KOPT-K1 (cell line): ENCODE data around the gene ANAPC2.

Experiments
- H3K27ac ChIP-seq: fragments of 200-600 bp; sonication (generic); 2 replicates; pipeline ENCODE4 v1.5.1; 2016; ENCODE audit warnings: antibody characterized with exemption, mild to moderate bottlenecking, low read depth, low read length; ENCODE audit not compliant: poor library complexity, severe bottlenecking
- H3K36me3 ChIP-seq: fragments of 200-600 bp; sonication (generic); 2 replicates; pipeline ENCODE4 v1.5.1; 2017; ENCODE audit warnings: antibody characterized with exemption, mild to moderate bottlenecking, low read length, moderate library complexity; ENCODE audit not compliant: insufficient read depth
- H3K9me3 ChIP-seq: fragments of 200-600 bp; sonication (generic); 2 replicates; pipeline ENCODE4 v1.5.1; 2017; ENCODE audit warnings: antibody characterized with exemption, low read length, mild to moderate bottlenecking; ENCODE audit not compliant: insufficient read depth, poor library complexity, severe bottlenecking

ANAPC2 gene

DNA sequence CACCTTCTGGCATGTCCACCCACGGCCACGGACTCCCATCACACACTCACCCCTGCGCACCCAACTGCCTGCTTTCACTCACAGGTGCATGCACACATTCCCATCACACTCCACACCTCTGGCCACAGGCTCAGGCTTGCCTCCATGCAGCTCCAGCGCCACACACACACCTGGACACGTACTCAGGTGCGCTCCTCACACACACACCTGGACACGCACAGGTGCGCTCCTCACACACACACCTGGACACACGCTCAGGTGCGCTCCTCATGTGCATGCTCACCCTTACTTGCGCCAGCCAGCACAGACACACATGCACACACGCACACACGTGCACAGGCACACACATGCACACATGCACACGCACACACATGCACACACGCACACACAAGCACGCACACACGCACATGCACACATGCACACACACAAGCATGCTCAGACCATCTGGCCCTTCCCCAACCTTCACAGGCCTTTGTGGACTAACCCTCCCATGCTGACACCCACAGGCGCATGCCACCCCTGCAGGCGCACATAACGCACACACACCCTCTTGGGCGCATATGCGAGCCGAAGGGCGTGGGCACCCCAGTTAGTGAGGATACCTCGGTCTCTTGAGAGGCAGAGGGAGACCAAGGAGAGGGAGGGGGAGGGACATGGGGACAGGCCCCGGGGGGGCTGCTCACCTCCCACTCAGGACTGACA is 41.1 kb downstream of the ANAPC2 start:
- Histone ChIP-seq H3K27ac (no peak overlapping the region), H3K9me3 (no peaks in the 10 kb centered on the region), H3K36me3 (no peaks in the 10 kb centered on the region)

DNA sequence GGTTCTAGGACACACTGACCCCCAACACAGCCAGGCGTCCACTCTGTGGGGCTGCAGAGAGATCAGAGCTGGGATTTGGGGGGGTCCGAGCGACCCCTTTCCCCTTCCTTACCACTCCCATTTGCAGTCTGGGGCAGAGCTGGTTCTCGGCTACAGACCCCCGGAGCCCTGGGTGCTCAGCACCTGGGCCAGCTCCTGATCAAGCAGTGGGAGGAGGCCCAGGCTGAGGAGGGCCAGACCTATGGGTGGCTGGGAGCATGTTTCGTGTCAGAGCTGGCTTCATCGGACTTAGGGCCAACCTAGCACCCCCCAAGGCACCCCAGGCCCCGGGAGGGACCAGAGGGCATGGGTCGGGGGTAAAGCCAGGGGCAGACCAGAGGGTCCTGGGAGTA is 41.8 kb downstream of the ANAPC2 start:
- Histone ChIP-seq H3K36me3 (no peaks in the 10 kb centered on the region), H3K27ac (no peak overlapping the region), H3K9me3 (no peaks in the 10 kb centered on the region)

DNA sequence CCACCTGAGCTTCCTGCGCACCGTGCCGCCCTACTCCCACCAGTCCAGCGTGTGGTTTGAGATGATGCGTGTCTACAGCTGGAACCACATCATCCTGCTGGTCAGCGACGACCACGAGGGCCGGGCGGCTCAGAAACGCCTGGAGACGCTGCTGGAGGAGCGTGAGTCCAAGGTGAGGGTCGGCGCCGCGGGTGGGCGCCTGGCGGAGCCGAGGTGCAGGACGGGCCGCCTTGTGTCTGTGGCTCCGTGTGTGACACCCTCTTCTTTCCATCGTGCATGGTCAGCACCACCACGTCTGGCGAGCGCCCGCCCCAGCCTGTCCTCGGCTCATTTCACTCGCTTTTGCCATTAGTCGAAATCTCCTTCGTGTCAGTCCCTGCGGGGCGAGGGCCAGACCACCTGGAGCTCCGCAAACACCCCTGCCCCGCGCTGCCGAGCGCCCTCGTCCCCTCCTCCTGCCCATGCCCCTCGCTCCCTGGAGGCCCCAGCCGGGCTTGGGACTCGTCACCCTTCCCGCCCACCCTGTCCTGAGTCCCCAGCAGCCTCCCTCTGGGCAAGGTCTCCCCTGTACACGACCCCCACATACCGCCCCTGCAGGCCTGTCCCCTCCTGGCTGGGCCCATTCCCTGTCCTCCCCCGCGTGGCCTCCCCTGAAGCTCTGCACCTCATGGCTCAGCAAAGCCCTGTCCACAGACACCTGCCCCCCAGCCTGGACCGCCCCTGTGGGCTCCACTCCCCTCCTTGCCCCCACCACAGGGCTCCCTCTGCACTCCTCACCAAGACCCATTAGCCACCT is 42.4 kb downstream of the ANAPC2 start:
- no peaks in the 10 kb centered on the region for H3K9me3 ChIP-seq
- no peaks in the 10 kb centered on the region for H3K36me3 ChIP-seq
- H3K27ac ChIP-seq = no peak overlapping the region

DNA sequence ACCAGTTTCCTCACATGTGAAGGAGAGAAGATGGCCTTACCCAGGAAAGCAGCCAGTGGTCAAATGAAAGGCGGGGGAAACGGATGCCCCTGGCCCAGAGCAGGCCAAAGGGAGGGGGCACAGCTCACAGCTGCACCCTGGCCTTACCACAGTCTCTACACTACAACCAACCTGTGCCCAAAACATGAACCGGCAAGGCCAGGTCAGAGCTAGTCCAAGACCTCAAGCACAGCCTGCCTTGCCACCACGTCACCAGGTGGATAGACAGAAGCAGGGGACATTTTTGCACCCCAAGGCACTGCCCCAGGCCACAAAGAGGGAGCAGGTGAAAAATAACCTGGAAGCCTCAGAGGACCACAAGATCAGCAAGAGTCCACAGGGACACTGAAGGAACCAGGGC is 44.9 kb downstream of the ANAPC2 start:
- no peak overlapping the region for H3K27ac ChIP-seq
- H3K9me3 ChIP-seq = no peaks in the 10 kb centered on the region
- H3K36me3 ChIP-seq = no peaks in the 10 kb centered on the region

DNA sequence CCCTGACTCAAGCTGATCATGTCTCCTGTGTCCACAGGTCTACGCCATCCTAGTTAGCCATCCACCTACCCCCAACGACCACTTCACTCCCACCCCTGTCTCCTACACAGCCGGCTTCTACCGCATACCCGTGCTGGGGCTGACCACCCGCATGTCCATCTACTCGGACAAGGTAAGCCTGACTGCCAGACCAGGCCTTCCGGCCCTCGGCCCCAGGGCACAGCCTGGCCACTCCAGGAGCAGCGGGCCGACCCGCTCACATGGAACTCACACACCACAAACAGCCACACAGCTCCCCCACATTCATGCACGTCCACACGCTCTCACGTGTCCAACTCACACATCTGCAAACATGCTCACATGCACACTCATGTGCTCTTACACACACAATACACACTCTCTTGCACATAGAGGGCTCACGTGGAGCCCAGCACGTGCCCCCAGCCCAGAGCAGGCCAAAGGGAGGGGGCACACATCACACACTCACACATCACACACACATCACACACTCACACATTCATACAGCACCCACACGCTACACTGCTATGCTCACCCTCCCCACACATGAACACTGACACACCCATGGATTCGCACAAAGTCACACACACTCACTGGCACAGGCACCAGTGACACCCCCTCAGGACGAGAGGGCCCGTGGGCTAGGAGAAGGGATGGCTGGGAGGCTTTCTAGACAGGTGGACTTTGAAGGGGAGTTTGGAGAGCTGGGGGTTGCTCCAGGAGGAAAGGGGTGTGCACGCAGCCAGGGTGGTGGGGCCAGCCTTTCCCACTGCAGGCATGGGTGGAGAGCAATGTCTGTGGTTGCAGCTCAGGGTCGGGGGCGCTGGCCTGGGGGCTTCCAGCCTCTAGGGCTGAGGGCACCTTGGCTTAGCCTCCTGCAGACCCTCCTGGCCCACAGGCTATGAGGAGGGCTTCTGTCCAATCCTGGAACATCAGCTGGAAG is 46.1 kb downstream of the ANAPC2 start:
- no peaks in the 10 kb centered on the region for H3K36me3 ChIP-seq
- H3K9me3 ChIP-seq = no peaks in the 10 kb centered on the region
- no peak overlapping the region for H3K27ac ChIP-seq

DNA sequence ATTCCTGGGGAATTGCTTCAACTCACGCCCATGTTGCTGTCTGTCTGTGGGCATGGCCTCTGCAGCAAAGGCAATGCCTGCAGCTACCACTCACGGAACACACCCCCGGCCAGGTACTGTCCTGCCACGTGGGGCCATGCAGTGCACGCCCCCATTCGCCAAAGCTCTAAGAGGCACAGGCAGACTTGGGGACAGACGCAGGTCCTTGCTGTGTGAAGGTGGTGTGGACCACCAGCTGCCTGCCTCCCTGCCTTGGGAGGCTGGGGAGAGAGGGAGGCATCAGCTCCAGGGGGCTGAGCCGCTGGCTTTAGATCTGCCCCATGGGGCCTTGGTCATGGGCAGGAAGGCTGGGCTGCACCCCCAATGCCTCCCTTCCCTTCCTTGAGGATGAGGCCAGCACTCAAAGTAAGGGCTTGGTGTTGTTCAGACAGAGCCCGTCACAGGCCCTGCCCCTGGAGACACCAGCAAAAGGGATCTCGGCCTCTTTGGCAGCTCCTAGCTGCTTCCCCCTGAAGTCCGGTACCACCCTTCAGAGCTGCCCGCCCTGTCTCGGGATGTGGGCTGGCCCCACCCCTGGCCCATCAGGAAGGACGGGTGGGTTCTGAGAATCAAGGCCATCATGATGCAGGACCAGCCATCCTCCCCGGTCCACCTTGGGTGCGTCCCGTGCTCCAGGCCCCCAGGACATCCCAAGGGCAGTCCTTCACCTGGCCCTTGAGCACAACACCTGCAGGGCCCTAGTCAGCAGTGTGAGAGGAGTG is 47.1 kb downstream of the ANAPC2 start:
- Histone ChIP-seq H3K27ac (no peak overlapping the region), H3K36me3 (no peaks in the 10 kb centered on the region), H3K9me3 (no peaks in the 10 kb centered on the region)

DNA sequence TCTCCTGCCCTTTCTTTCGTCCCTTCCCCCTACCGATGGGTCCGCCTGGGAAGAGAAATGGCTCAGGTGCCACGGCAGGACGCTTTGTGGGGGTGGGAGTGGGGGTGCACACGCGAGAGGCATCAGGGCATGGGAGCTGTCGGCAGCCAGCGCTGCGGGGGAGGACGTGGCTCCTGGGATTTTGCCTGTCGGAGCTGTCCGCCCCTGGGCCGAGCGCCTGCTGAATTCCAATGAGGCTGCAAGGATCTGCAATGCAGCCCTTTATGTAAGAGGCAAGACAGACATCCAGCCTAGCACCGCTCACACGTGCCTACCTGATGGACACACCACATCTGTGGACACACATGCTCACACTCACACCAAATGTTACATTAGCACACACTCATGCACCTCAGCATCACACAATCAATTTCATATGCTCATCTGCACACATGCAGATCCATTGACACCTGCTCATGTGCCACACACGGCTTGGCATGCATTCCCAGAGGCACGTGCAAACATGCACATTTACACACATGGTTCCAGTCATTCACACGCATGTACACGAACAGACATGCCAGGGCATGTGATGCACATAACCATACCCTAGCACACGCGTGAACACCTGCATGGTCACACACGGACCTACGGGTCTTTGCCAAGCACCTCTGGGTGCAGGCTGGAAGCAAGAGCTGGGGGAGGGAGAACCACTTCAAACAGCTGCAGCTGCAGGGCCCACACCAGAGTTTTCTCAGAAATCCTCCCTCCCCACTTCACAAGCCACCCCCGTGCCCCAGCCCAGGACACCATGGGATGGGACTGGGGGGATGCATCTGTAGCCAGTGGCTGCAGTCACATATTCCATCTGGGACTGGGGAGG is 48.0 kb downstream of the ANAPC2 start:
- H3K36me3 ChIP-seq = no peaks in the 10 kb centered on the region
- no peaks in the 10 kb centered on the region for H3K9me3 ChIP-seq
- H3K27ac ChIP-seq = no peak overlapping the region

DNA sequence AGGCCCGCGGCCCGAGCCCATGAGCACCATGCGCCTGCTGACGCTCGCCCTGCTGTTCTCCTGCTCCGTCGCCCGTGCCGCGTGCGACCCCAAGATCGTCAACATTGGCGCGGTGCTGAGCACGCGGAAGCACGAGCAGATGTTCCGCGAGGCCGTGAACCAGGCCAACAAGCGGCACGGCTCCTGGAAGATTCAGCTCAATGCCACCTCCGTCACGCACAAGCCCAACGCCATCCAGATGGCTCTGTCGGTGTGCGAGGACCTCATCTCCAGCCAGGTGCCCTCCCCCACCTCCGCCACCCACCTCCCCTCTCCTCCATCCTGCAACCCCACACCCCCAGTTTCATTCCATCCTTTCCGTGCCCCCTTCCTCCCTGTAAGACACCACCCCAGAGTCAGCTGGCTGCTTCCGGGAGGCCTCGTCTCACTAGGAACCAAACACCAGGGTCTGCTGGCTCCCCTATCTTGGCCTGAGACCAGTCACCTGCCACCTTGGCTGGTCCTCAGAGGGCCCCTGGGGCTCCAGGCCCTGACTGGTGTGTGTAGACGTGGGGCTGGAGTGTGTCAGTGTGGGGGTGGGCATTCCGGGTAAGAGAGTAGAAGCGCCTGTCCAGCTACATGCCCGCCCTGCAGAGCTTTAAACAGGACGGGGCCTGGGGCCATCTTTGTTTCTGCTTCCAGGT is 48.8 kb downstream of the ANAPC2 start:
- H3K27ac ChIP-seq = no peak overlapping the region
- no peaks in the 10 kb centered on the region for H3K9me3 ChIP-seq
- no peaks in the 10 kb centered on the region for H3K36me3 ChIP-seq

DNA sequence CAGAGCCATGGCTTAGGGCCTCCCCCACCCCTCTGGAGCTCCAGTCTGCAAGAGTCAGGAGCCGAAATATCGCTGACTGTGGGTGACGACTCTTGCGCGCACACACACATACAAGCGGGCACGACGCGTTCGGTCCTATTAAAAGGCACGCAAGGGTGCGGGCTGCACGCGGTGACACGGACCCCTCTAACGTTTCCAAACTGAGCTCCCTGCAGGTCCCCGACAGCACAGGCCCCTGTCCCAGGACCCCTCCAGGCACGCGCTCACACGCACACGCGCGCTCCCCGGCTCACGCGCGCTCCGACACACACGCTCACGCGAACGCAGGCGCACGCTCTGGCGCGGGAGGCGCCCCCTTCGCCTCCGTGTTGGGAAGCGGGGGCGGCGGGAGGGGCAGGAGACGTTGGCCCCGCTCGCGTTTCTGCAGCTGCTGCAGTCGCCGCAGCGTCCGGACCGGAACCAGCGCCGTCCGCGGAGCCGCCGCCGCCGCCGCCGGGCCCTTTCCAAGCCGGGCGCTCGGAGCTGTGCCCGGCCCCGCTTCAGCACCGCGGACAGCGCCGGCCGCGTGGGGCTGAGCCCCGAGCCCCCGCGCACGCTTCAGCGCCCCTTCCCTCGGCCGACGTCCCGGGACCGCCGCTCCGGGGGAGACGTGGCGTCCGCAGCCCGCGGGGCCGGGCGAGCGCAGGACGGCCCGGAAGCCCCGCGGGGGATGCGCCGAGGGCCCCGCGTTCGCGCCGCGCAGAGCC is 49.5 kb downstream of the ANAPC2 start, which contains the start of gene GRIN1:
Gene GRIN1 (plus strand): TSS at position 433 of the 746 bp plus-strand sequence. CDS start 333 bp downstream, outside the sequence.
- Histone ChIP-seq H3K36me3 (no peaks in the 10 kb centered on the region), H3K9me3 (no peaks in the 10 kb centered on the region), H3K27ac (no peak within 1 kb of the TSS)

DNA sequence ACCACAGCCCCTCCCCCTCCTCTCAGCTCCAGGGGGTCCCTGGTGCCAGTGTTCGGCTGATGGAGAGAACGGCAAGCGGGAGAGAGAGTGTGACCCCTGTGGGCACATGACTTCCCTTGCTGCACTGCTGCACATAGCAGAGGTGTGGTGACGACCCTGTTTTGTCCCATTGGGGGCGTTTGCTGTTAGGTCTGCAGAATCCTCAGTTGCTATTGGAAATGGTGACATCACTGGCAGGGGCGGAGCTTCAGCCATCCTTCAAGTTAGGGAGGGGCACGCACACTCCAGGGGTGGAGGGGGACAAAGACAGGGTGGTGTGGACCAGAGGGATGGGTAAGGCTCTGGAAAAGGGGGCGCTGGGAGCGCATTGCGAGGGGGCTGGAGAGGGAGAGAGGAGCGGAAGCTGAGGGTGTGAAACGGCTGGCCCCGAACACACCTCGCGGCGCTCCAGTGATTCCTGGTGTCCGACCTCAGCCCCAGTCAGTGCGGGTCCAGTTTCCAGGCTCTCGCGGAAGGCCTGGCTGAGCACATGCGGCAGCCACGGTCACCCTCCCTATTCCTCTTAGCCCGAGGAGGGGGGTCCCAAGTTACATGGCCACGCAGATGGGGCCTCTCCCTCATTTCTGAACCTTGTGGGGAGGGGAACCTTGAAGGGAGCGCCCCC is 50.2 kb downstream of the ANAPC2 start:
- H3K27ac ChIP-seq = no peak overlapping the region

DNA sequence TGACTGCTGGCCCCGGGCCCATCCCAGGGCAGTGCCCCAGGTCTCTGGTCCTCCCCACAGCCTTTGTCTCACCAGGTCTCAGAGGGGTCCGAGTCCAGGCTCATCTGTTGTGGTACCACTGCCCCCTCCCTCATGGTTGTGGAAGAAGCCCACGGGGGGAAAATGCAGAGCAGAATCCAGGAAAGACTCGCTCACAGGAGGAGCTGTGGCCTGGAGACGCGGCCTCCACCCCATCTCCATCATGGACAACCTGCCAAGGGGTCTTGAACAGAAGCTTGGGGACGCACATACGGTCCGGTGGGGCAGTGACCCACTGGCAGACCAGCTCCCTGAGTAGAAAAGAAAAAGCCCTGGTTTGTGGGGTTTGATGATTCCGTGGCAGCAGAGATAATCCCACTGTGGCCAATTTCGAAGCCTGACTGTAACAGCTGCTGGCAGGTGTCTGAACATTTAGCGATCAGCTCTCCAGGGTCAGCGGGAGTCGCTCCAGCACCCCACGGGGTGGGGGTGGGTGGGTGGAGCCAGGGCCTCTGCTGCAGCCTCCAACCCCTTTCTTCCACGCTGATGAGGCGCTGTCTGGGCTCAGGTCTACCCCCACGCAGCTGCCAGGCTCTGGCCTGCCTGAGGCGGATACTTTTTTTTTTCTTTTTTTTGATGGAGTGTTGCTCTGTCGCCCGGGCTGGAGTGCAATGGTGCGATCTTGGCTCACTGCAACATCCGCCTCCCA is 51.3 kb downstream of the ANAPC2 start:
- no peaks in the 10 kb centered on the region for H3K36me3 ChIP-seq
- no peak overlapping the region for H3K27ac ChIP-seq
- H3K9me3 ChIP-seq = no peaks in the 10 kb centered on the region

More for the DNA sequence above, 50.2 kb downstream of the ANAPC2 start:
- Histone ChIP-seq H3K9me3 (no peaks in the 10 kb centered on the region), H3K36me3 (no peaks in the 10 kb centered on the region)
